ENCODE results near the gene CDK11B.
"Not testable (repeated sequence)": the region's sequence is repeated elsewhere in the genome, so short reads cannot be mapped to it uniquely, and the experiment has no call there.

- not testable (repeated sequence) for TF ChIP-seq EZH2phosphoT487, CTCF (IDR thresholded peaks at IDR 0.05)
These were observed 4.2 kb upstream of the CDK11B start for GRCh38 chr1:1662830-1663560.
